ENCODE results near the gene RELA. TPM values are rescaled to one million over a fixed set of nuclear protein-coding genes. Genes with fewer than 3 reads are reported as not detected.

The RELA gene
- total and polyA plus RNA-seq, 7 experiments from 2014 or later = 54.6 to 303 (median 148) TPM

DNA sequence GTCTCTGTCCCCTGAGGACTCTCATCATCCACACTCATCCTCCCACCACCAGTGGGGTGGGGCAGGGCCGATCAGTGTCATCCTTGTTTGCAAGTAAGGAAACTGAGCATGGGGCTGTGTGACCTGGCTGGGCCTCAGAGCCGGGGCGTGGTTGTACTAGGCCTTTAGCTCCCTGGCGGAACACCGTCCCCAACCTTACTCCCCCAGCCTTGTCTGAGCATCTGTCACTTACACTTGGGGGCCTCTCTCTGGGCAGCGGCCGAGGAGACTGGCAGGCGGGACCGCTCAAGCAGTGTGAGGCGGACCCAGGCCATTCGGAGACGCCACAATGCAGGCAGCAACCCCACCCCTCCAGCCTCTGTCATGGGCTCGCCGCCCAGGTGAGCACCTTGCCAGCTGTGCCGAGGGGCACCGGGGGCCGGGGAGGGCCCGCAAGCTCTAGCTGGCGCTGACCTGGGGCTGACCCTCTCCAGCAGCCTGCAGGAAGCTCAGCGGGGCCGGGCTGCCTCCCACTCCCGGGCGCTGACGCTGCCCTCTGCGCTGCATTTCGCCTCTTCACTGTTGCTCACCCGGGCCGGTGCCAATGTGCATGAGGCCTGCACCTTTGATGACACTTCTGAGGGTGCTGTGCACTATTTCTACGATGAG, 43.3 kb downstream of the RELA start:
- H3K27ac ChIP-seq (ENCODE audit: low read depth, low read length) = no peak overlapping the region
- peaks cover 12 to 82% (median 28%) of the 10 kb centered on the region in 3 experiments for H3K36me3 ChIP-seq (ENCODE audit: control insufficient read depth in 2 of 3, insufficient read depth in 3 of 3, low read length in 3 of 3)
- ChIA-PET CTCF (interaction anchor here (0.6 kb wide), 1 partner anchor 59 kb away, joined by 3 read pairs; no protein-coding TSS in a partner anchor), POLR2A (no interaction called here)
- no peak for ATAC-seq
- DNase-seq = no peak
- no peak overlapping the region for H3K27ac Mint-ChIP-seq
- peaks cover 0 to 6% (median 0%) of the 10 kb centered on the region in 5 donors for H3K27me3 Mint-ChIP-seq
- no peaks in the 10 kb centered on the region for H3K9me3 ChIP-seq (ENCODE audit: control insufficient read depth in 2 of 3, low read length in 3 of 3)
- no peaks in the 10 kb centered on the region for H3K27me3 ChIP-seq (ENCODE audit: control insufficient read depth in 2 of 2, insufficient read depth in 2 of 2, low read length in 2 of 2)
- peaks cover 0 to 2% (median 0%) of the 10 kb centered on the region in 11 donors for H3K9me3 Mint-ChIP-seq
- peaks cover 13 to 16% of the 10 kb centered on the region in 2 donors for H3K4me1 ChIP-seq (ENCODE audit: control insufficient read depth in 2 of 2, insufficient read depth in 2 of 2, low read length in 2 of 2)
- intact Hi-C loops (cut with micrococcal nuclease) = loop anchor here in 1 of 2 donors (5.0 kb wide), 1 partner anchor 1302 kb away; the partner anchor contains the start of genes PRDX5 and TRMT112
- H3K4me1 Mint-ChIP-seq = peaks cover 12 to 23% (median 15%) of the 10 kb centered on the region in 7 donors
- H3K4me3 Mint-ChIP-seq = peak overlapping the region in 2 of 10 donors; percentile 36 to 71
- H3K36me3 Mint-ChIP-seq = peaks cover 0 to 22% (median 6%) of the 10 kb centered on the region in 5 donors
- H3K4me3 ChIP-seq (ENCODE audit: low read length) = no peak overlapping the region

DNA sequence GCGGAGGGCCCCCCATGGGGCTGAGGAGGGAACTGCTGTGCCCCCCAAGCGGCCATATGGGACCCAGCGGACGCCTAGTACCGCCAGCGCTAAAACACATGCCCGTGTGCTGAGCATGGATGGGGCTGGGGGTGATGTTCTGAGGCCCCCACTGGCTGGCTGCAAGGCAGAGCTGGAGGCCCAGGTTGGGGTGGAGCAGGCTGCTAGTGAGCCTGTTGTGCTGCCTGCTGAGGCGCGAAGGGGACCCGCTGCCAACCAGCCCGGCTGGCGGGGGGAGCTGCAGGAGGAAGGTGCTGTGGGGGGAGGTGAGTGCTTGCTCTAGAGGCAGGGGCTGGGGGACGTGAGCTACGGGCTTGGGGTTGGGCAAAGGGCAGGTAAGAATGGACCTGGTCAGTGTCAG, 44.0 kb downstream of the RELA start:
- H3K36me3 ChIP-seq (ENCODE audit: control insufficient read depth in 2 of 3, insufficient read depth in 3 of 3, low read length in 3 of 3) = peaks cover 12 to 79% (median 27%) of the 10 kb centered on the region in 3 experiments
- CTCF ChIA-PET = no interaction called here
- H3K4me3 Mint-ChIP-seq = peak overlapping the region in 2 of 10 donors; percentile 36 to 71

DNA sequence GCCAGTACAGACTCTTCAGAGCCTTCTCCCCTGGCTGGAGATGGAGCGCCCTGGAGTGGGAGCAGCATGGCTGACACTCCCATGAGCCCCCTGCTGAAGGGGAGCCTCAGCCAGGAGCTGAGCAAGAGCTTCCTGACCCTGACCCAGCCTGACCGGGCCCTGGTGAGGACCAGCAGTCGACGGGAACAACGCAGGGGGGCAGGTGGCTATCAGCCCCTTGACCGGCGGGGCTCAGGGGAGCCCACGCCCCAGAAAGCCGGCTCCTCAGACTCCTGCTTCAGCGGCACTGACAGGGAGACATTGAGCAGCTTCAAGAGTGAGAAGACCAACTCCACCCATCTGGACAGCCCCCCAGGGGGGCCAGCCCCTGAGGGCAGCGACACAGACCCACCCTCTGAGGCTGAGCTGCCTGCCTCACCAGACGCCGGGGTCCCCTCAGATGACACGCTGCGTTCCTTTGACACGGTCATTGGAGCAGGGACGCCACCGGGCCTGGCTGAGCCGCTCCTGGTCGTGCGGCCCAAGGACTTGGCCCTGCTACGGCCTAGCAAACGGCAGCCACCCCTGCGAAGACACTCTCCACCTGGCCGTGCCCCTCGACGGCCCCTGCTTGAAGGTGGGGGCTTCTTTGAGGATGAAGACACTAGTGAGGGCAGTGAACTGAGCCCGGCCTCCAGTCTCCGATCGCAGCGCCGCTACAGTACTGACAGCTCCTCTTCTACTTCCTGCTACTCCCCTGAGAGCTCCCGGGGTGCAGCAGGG, 44.5 kb downstream of the RELA start:
- Mint-ChIP-seq H3K9me3 (peaks cover 0 to 2% (median 0%) of the 10 kb centered on the region in 11 donors), H3K27me3 (peaks cover 0 to 6% (median 0%) of the 10 kb centered on the region in 5 donors), H3K4me3 (peak overlapping the region in 5 of 10 donors; percentile 17 to 99 (median 95)), H3K4me1 (peaks cover 12 to 24% (median 19%) of the 10 kb centered on the region in 7 donors), H3K36me3 (peaks cover 0 to 20% (median 6%) of the 10 kb centered on the region in 5 donors), H3K27ac (peak overlapping the region in 2 of 9 donors; percentile 31 to 33)
- H3K27me3 ChIP-seq (ENCODE audit: control insufficient read depth in 2 of 2, insufficient read depth in 2 of 2, low read length in 2 of 2) = no peaks in the 10 kb centered on the region
- ChIA-PET POLR2A (interaction anchor here (0.7 to 6.7 kb wide), 4 partner anchors 10 to 44 kb away, joined by 3 to 52 read pairs (median 24); partner anchors contain the start of genes RELA and SIPA1), CTCF (no interaction called here)
- H3K4me1 ChIP-seq (ENCODE audit: control insufficient read depth in 2 of 2, insufficient read depth in 2 of 2, low read length in 2 of 2) = peaks cover 14 to 18% of the 10 kb centered on the region in 2 donors
- no peak overlapping the region for H3K4me3 ChIP-seq (ENCODE audit: low read length)
- H3K36me3 ChIP-seq (ENCODE audit: control insufficient read depth in 2 of 3, insufficient read depth in 3 of 3, low read length in 3 of 3) = peaks cover 12 to 75% (median 24%) of the 10 kb centered on the region in 3 experiments
- DNase-seq = no peak
- ATAC-seq = no peak
- intact Hi-C loops (cut with micrococcal nuclease) = loop anchor here in 1 of 2 donors (5.0 kb wide), 1 partner anchor 1301 kb away; the partner anchor contains the start of genes PRDX5 and TRMT112
- H3K27ac ChIP-seq (ENCODE audit: low read depth, low read length) = no peak overlapping the region
- H3K9me3 ChIP-seq (ENCODE audit: control insufficient read depth in 2 of 3, low read length in 3 of 3) = no peaks in the 10 kb centered on the region

More for the DNA sequence above, 44.0 kb downstream of the RELA start:
- POLR2A ChIA-PET = no interaction called here
- intact Hi-C loops (cut with micrococcal nuclease) = loop anchor here in 1 of 2 donors (5.0 kb wide), 1 partner anchor 1301 kb away; the partner anchor contains the start of genes PRDX5 and TRMT112
- ATAC-seq (no peak), DNase-seq (no peak)
- Histone ChIP-seq H3K4me1 (ENCODE audit: control insufficient read depth in 2 of 2, insufficient read depth in 2 of 2, low read length in 2 of 2) (peaks cover 13 to 16% of the 10 kb centered on the region in 2 donors), H3K27ac (ENCODE audit: low read depth, low read length) (no peak overlapping the region), H3K4me3 (ENCODE audit: low read length) (no peak overlapping the region), H3K27me3 (ENCODE audit: control insufficient read depth in 2 of 2, insufficient read depth in 2 of 2, low read length in 2 of 2) (no peaks in the 10 kb centered on the region), H3K9me3 (ENCODE audit: control insufficient read depth in 2 of 3, low read length in 3 of 3) (no peaks in the 10 kb centered on the region)
- Mint-ChIP-seq H3K36me3 (peaks cover 0 to 20% (median 6%) of the 10 kb centered on the region in 5 donors), H3K27ac (peak overlapping the region in 1 of 9 donors; percentile 62), H3K27me3 (peaks cover 0 to 6% (median 0%) of the 10 kb centered on the region in 5 donors), H3K9me3 (peaks cover 0 to 2% (median 0%) of the 10 kb centered on the region in 11 donors), H3K4me1 (peaks cover 12 to 23% (median 17%) of the 10 kb centered on the region in 7 donors)

DNA sequence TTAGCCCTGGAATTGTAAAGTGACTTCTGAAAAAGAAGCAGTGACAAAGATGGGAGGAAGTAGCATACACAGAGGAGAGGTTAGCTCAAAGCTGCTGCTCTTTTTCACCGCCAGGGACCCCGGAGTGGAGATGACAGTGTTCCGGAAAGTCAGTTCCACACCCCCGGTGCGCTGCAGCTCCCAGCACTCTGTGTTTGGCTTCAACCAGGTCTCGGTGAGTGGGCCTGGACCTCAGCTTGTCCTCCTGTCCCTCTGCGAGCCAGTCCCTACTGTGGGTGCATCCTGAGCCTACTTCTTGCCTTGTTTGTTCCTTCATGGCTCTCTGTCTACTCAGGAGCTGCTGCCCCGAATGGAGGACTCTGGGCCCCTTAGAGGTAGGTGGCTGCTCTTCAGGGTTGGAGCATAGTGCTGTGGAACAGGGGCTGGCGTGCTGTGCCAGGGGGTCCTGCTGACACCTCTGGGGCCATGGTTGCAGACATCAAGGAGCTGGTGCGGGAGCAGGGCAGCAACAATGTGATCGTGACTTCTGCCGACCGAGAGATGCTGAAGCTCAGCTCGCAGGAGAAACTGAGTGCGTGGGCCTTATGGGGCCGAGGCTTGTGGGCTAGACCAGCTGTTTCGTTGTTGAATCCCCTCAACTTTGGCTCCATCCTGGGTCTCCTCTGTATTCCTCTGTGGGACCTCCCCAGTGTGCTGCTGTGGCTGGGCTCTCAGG, 45.4 kb downstream of the RELA start:
- peak overlapping the region; percentile 72 for H3K4me3 ChIP-seq (ENCODE audit: low read length)
- no peaks in the 10 kb centered on the region for H3K9me3 ChIP-seq (ENCODE audit: control insufficient read depth in 2 of 3, low read length in 3 of 3)
- no peak for ATAC-seq
- H3K4me1 ChIP-seq (ENCODE audit: control insufficient read depth in 2 of 2, insufficient read depth in 2 of 2, low read length in 2 of 2) = peaks cover 23 to 27% of the 10 kb centered on the region in 2 donors
- Mint-ChIP-seq H3K4me1 (peaks cover 16 to 33% (median 24%) of the 10 kb centered on the region in 7 donors), H3K36me3 (peaks cover 0 to 22% (median 3%) of the 10 kb centered on the region in 5 donors), H3K27me3 (peaks cover 0 to 6% (median 0%) of the 10 kb centered on the region in 5 donors), H3K9me3 (peaks cover 0 to 2% (median 0%) of the 10 kb centered on the region in 11 donors), H3K27ac (peak overlapping the region; percentile 60 to 95 (median 90)), H3K4me3 (peak overlapping the region; percentile 91 to 99 (median 94))
- POLR2A ChIA-PET = interaction anchor here (0.5 to 6.7 kb wide), 9 partner anchors 9 to 118 kb away, joined by 3 to 52 read pairs (median 4); partner anchors contain the start of genes MALAT1, RELA and SIPA1
- H3K27ac ChIP-seq (ENCODE audit: low read depth, low read length) = peak overlapping the region; percentile 91
- CTCF ChIA-PET = interaction anchor here (0.5 to 0.7 kb wide), 2 partner anchors 21 to 46 kb away, joined by 3 to 4 read pairs; partner anchors contain the start of gene SIPA1
- no peaks in the 10 kb centered on the region for H3K27me3 ChIP-seq (ENCODE audit: control insufficient read depth in 2 of 2, insufficient read depth in 2 of 2, low read length in 2 of 2)
- H3K36me3 ChIP-seq (ENCODE audit: control insufficient read depth in 2 of 3, insufficient read depth in 3 of 3, low read length in 3 of 3) = peaks cover 12 to 68% (median 20%) of the 10 kb centered on the region in 3 experiments
- intact Hi-C loops (cut with micrococcal nuclease) = loop anchor here in 1 of 2 donors (5.0 kb wide), 1 partner anchor 1300 kb away; the partner anchor contains the start of genes PRDX5 and TRMT112
- DNase-seq = no peak

DNA sequence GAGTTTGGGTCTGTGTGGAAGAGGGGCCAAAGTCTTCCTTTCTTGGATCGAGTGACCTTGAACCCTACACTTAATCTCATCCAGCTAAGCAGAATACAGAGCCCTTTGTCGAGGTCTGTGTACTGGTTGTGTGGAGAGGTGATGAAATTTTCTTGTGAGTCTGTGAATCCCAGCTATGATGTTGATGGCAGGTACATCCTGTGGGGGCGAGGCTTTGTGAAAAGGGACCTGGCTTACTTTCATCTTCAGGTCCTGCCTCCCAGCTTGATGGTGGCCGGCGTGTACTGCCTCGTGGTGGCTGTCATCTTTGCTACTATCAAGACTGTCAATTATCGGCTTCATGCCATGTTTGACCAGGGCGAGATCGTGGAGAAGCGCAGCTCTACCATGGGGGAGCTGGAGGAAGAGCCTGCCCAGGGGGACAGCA, 46.1 kb downstream of the RELA start:
- Mint-ChIP-seq H3K36me3 (peaks cover 0 to 24% (median 3%) of the 10 kb centered on the region in 5 donors), H3K27ac (peak overlapping the region; percentile 70 to 95 (median 90)), H3K4me3 (peak overlapping the region; percentile 91 to 99 (median 94)), H3K9me3 (peaks cover 0 to 2% (median 0%) of the 10 kb centered on the region in 11 donors), H3K4me1 (peaks cover 22 to 39% (median 30%) of the 10 kb centered on the region in 7 donors), H3K27me3 (peaks cover 0 to 6% (median 0%) of the 10 kb centered on the region in 5 donors)
- H3K27ac ChIP-seq (ENCODE audit: low read depth, low read length) = peak overlapping the region; percentile 91
- no peak for DNase-seq
- no peaks in the 10 kb centered on the region for H3K9me3 ChIP-seq (ENCODE audit: control insufficient read depth in 2 of 3, low read length in 3 of 3)
- ChIA-PET POLR2A (interaction anchor here (1.1 to 6.7 kb wide), 8 partner anchors 10 to 243 kb away, joined by 3 to 52 read pairs (median 14); partner anchors contain the start of genes CFL1, MUS81, RELA and SIPA1), CTCF (interaction anchor here (0.5 to 0.7 kb wide), 3 partner anchors 21 to 243 kb away, joined by 3 to 4 read pairs (median 4); partner anchors contain the start of gene SIPA1)
- peak overlapping the region; percentile 72 for H3K4me3 ChIP-seq (ENCODE audit: low read length)
- intact Hi-C loops (cut with micrococcal nuclease) = loop anchor here in 1 of 2 donors (5.0 kb wide), 1 partner anchor 1299 kb away; the partner anchor contains the start of genes PRDX5 and TRMT112
- no peak for ATAC-seq
- peaks cover 30 to 34% of the 10 kb centered on the region in 2 donors for H3K4me1 ChIP-seq (ENCODE audit: control insufficient read depth in 2 of 2, insufficient read depth in 2 of 2, low read length in 2 of 2)
- no peaks in the 10 kb centered on the region for H3K27me3 ChIP-seq (ENCODE audit: control insufficient read depth in 2 of 2, insufficient read depth in 2 of 2, low read length in 2 of 2)
- H3K36me3 ChIP-seq (ENCODE audit: control insufficient read depth in 2 of 3, insufficient read depth in 3 of 3, low read length in 3 of 3) = peaks cover 12 to 61% (median 20%) of the 10 kb centered on the region in 3 experiments
